Measurements from ENCODE around the gene ITGA5.

ITGA5 gene

DNA sequence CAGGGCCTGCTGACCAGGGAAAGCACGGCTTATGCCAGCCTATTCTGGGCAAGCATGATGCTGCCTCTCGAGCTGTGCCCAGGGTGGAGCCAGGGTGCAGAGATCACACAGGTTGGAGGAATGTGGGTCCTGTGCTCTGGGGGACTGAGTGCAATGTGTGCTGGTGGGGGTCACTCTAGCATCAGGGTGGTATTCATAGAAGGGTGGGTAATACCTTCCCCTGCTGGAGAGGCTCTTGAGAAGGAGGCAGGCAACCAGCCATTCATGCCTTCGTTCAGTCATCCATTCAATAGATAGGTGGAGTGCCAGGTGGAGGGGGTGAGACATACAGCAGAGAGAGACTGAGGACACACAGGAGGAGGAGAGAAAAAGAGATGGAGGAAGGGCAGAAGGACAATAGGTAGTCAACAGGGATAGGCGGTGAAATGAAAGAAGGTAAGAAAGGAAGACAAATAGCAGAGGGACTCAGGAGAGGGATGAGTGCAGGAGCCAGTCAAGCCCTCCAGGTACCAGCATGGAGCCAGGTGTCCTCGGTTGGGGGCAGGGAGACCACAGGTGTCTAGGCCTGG, 29.4 kb downstream of the ITGA5 start:
- no peak for DNase-seq (ENCODE audit: low spot score)

DNA sequence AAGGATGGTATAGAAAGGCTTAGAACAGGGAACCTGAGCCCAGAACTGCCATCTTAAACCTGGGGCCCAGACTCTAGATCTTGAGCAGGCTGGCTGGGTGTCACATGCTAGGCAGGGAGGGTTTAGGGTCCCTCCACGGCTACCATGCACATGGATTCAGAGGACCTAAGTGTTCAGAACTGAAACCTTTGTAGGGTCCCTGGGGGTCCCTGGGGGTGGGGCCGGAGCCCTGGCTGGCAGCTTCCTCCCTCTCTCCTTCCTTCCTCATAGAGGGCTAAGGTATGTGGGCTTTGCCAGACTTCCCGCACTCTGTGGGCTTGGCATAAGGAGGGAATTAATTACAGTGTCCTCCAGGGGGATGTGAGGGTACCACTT, 29.9 kb downstream of the ITGA5 start:
- no peak for DNase-seq (ENCODE audit: low spot score)

DNA sequence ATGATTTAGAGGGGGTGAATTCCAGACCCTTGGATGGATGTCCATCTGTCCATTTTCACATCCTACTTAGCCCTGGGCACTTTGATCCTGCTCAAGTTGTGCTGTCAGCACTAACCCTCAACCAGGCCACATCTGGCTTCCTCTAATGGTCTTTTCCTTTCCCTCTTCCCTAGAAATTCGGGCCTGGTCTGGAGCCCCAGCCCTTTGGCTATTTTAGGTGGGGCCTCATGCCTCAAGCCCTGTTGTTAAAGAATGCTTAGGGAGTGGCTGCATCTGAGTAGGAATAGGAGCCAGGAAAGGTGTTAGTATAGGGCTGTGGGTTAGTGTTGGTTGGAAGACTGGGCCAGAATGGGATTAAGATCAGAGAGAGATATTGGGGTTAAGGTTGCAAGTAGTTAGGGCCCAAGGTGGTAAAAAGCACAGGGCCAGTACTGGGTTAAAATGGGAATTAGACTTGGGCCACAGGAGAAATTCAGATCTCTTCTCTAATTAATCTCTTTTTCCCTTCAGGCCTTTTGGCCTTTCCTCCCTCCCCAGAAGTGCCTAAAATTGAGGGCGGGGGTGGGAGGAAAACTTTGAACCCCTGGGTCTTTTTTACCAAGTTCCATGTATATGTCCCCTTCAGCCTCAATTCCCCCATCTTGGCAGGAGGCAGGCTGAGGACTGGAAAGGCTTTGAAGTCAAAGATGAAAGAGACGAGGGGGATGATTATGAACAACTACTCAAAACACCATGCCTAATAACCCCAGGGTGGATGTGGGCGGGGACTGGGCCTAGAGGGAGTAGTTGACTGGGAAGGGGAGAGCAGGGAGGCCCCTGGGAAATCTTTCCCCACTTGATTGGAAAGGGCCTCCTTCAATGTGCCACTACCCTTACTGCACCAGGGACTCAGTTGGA, 30.6 kb downstream of the ITGA5 start:
- no peak for DNase-seq (ENCODE audit: low spot score)

- DNase-seq (ENCODE audit: low spot score): no peak
Measured at GRCh38 chr12:54387114-54387467, 32.0 kb downstream of the ITGA5 start.

GRCh38 chr12:54386403-54387113, 32.5 kb downstream of the ITGA5 start:
- DNase-seq (ENCODE audit: low spot score): no peak

DNA sequence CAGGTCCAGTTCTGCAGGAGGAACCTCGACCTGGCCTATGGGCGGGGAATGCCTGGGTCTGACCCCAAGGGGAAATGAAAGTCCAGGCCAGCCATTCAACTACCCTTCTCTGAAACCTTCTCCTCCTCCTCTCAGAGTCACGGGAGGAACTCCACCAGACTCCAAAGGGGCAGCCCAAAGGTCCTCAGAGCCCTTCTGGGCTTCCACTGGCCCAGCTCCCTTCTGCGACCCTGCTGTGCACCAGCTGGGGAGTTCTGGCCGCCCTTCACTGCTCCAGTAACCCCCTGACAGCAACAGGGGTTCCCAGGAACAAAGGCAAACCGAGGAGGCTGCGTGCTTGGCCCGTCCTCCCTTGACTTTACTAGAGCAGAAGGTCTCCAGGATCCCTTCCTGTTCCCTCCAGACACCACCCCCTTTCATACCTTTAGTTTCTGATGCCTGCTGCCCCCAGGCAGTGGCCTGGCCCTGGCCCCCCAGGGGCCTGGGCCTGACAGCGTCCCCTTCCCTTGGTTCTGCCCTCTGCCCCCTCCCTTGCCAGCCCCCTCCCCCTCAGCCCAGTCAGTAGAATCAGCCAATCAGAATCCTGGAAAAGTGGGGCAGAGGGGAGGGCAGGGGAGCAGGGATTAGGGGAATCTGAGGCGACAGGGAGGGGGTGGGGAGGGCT, 33.7 kb downstream of the ITGA5 start:
- DNase-seq (ENCODE audit: low spot score): peak; percentile 75

DNA sequence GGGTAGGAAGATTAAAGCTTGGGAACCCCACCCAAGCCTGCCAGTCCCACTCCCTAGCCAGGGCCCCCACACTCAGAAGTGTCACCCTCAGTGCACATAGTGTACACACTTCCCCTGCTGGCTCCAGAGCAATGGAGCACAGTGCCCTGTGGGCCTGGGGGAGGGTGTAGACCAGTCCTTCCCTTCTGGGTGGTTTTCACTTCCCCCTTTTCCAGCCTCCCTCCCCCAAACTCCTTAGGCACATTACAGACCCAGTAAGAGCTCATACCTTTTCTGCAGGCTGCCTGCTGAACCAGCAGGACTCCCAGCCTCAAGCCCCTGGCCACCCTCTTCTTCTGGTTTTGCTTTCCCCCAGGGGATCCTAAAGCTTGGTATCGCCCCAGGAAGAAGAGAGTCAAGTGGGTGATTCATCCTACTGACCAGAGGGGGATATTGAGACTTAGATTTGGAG, 34.5 kb downstream of the ITGA5 start, which contains the start of gene ZNF385A:
Gene ZNF385A, minus strand, starts transcription at position 143 of the 451 bp plus-strand sequence. CDS start 219 bp downstream, outside the sequence.
- no peak for DNase-seq (ENCODE audit: low spot score)

- DNase-seq (ENCODE audit: low spot score): no peak
Measured at GRCh38 chr12:54383041-54383609, 35.9 kb downstream of the ITGA5 start.

DNA sequence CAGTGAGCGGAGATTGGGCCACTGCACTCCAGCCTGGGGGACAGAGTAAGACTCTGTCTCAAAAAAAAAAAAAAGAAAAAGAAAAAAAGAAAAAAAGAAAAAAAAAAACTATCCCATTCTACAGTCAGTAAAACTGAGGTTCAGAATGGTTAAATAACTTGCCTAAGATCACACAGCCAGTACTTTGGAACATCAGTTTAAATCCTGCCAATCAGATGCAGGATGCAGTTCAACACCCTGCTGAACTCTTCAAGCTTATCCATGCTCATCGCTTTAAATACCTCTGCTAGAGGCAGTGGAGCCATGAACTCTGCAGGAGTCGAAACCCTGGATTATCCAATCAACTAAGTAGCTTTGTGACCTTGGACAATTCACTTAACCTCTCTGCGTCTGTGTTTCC, 37.9 kb downstream of the ITGA5 start:
- DNase-seq (ENCODE audit: low spot score): no peak

DNA sequence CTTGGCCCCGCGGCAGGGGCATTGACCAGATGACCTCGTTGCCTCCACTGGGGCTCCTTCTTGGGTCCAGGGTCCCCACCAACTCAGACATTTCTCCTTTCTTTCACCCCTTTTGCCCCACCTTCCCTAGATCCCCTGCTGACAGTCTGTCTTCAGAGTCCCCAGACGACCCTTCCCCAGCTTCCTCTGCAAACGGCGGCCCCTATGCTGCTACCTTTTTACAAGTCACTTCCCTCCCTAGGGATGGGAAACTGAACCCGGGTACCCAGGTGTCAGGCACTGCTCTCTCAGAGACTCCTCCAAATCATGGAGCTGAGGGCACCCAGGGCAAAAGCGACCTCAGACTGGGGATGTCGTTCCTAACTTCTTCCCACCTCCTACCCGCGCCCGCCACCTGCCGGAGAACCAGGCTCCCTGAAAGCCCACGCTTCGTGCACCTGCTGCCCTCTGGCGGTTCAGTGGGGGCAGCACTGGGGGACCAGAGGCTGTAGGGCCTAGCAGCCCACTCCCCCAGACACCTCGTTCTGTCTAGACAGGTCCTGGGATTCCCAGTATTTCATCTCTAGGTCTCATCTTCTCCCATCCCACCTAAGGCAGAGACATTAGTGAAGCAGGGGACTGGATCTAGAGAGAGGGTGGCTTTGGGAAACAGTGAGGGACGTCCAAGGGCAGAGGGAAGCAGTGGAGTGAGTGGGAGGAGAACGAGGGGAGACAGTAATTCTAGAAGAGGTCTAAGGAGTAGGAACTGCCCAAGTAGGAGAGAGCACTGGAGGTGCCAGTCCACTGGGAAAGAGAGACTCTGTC, 39.5 kb downstream of the ITGA5 start:
- peak; percentile 88 for DNase-seq (ENCODE audit: low spot score)

DNA sequence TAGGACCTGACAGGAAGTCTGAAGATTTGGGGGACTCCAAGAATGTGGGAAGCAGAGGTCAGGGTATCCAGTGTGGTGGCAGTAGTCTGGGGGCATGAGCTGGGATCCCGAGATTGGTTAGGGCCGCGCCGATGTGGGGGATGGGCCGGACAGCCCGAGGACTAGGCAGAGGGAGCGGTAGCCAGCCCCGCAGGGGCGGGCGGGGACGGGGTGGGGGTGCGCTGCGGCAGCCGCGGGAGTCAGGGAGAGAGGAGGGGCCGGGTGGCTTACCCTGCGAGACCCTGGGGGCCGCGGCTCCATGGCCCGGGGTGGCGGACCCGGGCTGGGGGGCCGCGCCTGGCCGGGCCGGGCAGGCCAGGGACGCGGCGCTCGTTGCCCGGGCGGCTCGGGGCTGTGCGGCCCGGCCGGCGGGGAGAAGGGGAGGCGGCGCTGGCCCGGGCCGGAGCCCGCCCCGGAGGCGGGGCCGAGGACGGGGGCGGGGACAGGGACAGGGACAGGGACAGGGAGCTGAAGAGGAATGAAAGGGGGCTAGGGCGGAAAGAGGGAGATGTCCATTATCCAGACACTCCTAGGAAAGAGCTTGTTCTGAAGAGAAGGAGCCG, 40.2 kb downstream of the ITGA5 start:
- peak; percentile 65 for DNase-seq (ENCODE audit: low spot score)

- DNase-seq (ENCODE audit: low spot score): no peak
Measured at GRCh38 chr12:54377797-54378515, 41.1 kb downstream of the ITGA5 start.

- no peak for DNase-seq (ENCODE audit: low spot score)
Measured at GRCh38 chr12:54377007-54377406, 42.1 kb downstream of the ITGA5 start.

DNA sequence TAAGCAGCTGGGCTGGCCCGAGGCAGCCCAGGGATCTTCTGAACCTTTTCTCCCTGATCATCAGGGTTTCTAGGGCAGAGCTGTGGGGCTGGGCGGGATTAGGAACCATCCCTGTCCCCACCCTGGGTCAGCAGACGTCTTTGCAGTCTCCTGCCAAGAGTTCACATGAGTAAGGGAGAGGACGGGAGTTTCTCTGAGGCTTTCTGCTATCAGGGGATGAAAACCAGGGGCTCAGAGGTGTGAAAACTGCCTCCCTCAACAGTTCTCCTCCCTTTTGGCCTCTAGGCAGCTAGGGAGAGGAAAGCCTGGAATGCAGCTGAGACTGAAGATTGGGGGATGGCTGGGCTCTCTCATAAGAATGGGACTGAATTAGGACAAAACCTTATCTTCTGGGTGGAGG, 42.5 kb downstream of the ITGA5 start:
- no peak for DNase-seq (ENCODE audit: low spot score)

DNA sequence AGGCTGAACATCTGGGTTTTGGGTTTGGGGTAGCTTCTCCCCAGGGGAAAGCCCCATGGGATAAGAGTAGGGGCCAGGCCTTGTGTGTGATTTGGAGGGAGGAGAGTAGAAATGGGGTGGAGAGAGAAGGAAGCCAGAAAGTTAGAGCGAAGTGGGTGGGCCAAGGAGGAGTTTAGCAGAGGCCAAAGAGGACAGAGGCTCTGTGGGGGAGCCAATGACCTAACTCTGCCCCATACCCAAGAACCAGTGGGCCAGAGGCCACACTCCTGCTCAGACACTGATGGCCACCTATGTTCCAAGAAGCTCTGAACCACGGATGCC, 43.8 kb downstream of the ITGA5 start:
- DNase-seq (ENCODE audit: low spot score): no peak

DNA sequence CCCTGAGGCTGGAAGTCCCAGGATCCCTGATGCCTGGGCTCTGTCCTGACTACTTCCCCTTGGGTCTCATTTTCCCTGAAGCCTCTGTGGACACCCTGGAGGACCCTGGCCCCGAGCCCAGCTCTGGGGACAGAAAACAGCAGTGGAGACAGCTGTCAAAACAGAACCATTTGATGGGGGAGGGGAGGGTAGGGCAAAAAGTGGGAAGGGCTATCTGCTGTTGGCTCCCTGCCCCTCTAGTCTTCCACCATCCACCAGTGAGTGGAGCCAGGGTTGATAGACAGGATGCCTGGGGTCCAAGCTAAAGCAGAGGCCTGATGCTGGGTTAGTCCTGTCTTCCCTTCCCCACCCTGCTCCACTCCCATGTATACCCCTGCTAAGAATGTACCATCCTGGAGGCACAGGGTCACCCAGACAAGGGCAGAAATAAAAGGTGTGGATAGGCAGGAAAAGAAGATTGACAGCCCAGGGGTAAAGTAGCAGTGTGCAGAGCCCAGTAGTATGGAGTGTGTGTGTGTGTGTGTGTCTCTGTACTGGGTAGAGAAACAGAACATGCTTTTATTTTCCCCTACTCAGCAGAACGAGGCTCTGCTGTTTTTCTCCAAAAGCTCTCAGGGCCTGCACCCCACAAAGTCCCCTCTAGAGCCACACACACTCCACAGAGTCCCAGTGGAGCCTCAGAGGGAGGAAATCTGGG, 44.4 kb downstream of the ITGA5 start:
- DNase-seq (ENCODE audit: low spot score): no peak

GRCh38 chr12:54373649-54374561, 45.2 kb downstream of the ITGA5 start:
- DNase-seq (ENCODE audit: low spot score): no peak

Data from SK-N-DZ (cell line).